ENCODE measurements around the gene DPP10. TPM values are rescaled to one million over a fixed set of nuclear protein-coding genes. Genes with fewer than 3 reads are reported as not detected.

DPP10 gene
- total and polyA plus RNA-seq, 5 experiments from 2014 or later, result not detected

GRCh38 chr2:115782286-115782685 lies 1339.8 kb downstream of the DPP10 start:
- POLR2A ChIA-PET, result no interaction called here
- Mint-ChIP-seq H3K36me3 (no peaks in the 10 kb centered on the region), H3K27ac (no peak overlapping the region), H3K4me1 (no peaks in the 10 kb centered on the region), H3K4me3 (no peak overlapping the region), H3K9me3 (peaks cover 0 to 33% (median 11%) of the 10 kb centered on the region in 9 donors), H3K27me3 (no peaks in the 10 kb centered on the region)
- ATAC-seq, result no peak
- no peak for DNase-seq

GRCh38 chr2:115796078-115796477 lies 1353.6 kb downstream of the DPP10 start:
- H3K27ac Mint-ChIP-seq, result no peak overlapping the region
- no peaks in the 10 kb centered on the region for H3K36me3 Mint-ChIP-seq
- H3K4me1 Mint-ChIP-seq, result no peaks in the 10 kb centered on the region
- no peak overlapping the region for H3K4me3 Mint-ChIP-seq
- peaks cover 0 to 33% (median 6%) of the 10 kb centered on the region in 9 donors for H3K9me3 Mint-ChIP-seq
- no peaks in the 10 kb centered on the region for H3K27me3 Mint-ChIP-seq
- POLR2A ChIA-PET, result no interaction called here
- DNase-seq, result no peak
- ATAC-seq, result no peak

GRCh38 chr2:115807276-115807675 lies 1364.8 kb downstream of the DPP10 start:
- peaks cover 0 to 3% (median 0%) of the 10 kb centered on the region in 3 donors for H3K36me3 Mint-ChIP-seq
- no peak for DNase-seq
- H3K4me1 Mint-ChIP-seq, result no peaks in the 10 kb centered on the region
- ATAC-seq, result no peak
- POLR2A ChIA-PET, result no interaction called here
- no peak overlapping the region for H3K4me3 Mint-ChIP-seq
- no peak overlapping the region for H3K27ac Mint-ChIP-seq
- H3K27me3 Mint-ChIP-seq, result no peaks in the 10 kb centered on the region
- H3K9me3 Mint-ChIP-seq, result peaks cover 3 to 32% (median 13%) of the 10 kb centered on the region in 9 donors

GRCh38 chr2:115825912-115826311 lies 1383.5 kb downstream of the DPP10 start:
- H3K4me1 Mint-ChIP-seq, result no peaks in the 10 kb centered on the region
- DNase-seq (no peak), ATAC-seq (no peak)
- H3K27me3 Mint-ChIP-seq, result no peaks in the 10 kb centered on the region
- H3K4me3 Mint-ChIP-seq, result no peak overlapping the region
- H3K9me3 Mint-ChIP-seq, result peaks cover 0 to 18% (median 4%) of the 10 kb centered on the region in 9 donors
- no peak overlapping the region for H3K27ac Mint-ChIP-seq
- peaks cover 0 to 5% (median 0%) of the 10 kb centered on the region in 3 donors for H3K36me3 Mint-ChIP-seq
- POLR2A ChIA-PET, result no interaction called here

GRCh38 chr2:115833196-115833595 lies 1390.8 kb downstream of the DPP10 start:
- Mint-ChIP-seq H3K27me3 (no peaks in the 10 kb centered on the region), H3K27ac (no peak overlapping the region), H3K4me1 (no peaks in the 10 kb centered on the region), H3K36me3 (peaks cover 0 to 9% (median 0%) of the 10 kb centered on the region in 3 donors), H3K9me3 (peaks cover 0 to 14% (median 7%) of the 10 kb centered on the region in 9 donors), H3K4me3 (no peak overlapping the region)
- no peak for DNase-seq
- POLR2A ChIA-PET, result no interaction called here
- no peak for ATAC-seq

- Mint-ChIP-seq H3K4me1 (no peaks in the 10 kb centered on the region), H3K27me3 (no peaks in the 10 kb centered on the region), H3K9me3 (peaks cover 0 to 10% (median 4%) of the 10 kb centered on the region in 9 donors), H3K4me3 (no peak overlapping the region), H3K27ac (no peak overlapping the region), H3K36me3 (no peaks in the 10 kb centered on the region)
- POLR2A ChIA-PET, result no interaction called here
- ATAC-seq (no peak), DNase-seq (no peak)
Observed at GRCh38 chr2:115838539-115838938, 1396.1 kb downstream of the DPP10 start.

GRCh38 chr2:115842306-115842705 lies 1399.9 kb downstream of the DPP10 start:
- peaks cover 0 to 16% (median 6%) of the 10 kb centered on the region in 9 donors for H3K9me3 Mint-ChIP-seq
- no peak for DNase-seq
- no peaks in the 10 kb centered on the region for H3K27me3 Mint-ChIP-seq
- H3K4me1 Mint-ChIP-seq, result no peaks in the 10 kb centered on the region
- POLR2A ChIA-PET, result no interaction called here
- H3K36me3 Mint-ChIP-seq, result no peaks in the 10 kb centered on the region
- no peak for ATAC-seq
- no peak overlapping the region for H3K4me3 Mint-ChIP-seq
- H3K27ac Mint-ChIP-seq, result no peak overlapping the region

- POLR2A ChIA-PET, result no interaction called here
- Mint-ChIP-seq H3K36me3 (no peaks in the 10 kb centered on the region), H3K4me1 (no peaks in the 10 kb centered on the region), H3K27ac (no peak overlapping the region), H3K27me3 (no peaks in the 10 kb centered on the region), H3K4me3 (no peak overlapping the region), H3K9me3 (peaks cover 0 to 35% (median 17%) of the 10 kb centered on the region in 9 donors)
- ATAC-seq (no peak), DNase-seq (no peak)
Observed at GRCh38 chr2:115848192-115848591, 1405.8 kb downstream of the DPP10 start.

- DNase-seq (no peak), ATAC-seq (no peak)
- no peaks in the 10 kb centered on the region for H3K27me3 Mint-ChIP-seq
- no peak overlapping the region for H3K4me3 Mint-ChIP-seq
- H3K9me3 Mint-ChIP-seq, result peaks cover 4 to 35% (median 8%) of the 10 kb centered on the region in 9 donors
- H3K4me1 Mint-ChIP-seq, result no peaks in the 10 kb centered on the region
- H3K36me3 Mint-ChIP-seq, result no peaks in the 10 kb centered on the region
- POLR2A ChIA-PET, result no interaction called here
- H3K27ac Mint-ChIP-seq, result no peak overlapping the region
Observed at GRCh38 chr2:115867024-115867423, 1424.6 kb downstream of the DPP10 start.

GRCh38 chr2:115874427-115874826 lies 1432.0 kb downstream of the DPP10 start:
- Mint-ChIP-seq H3K36me3 (peaks cover 0 to 3% (median 0%) of the 10 kb centered on the region in 3 donors), H3K27me3 (no peaks in the 10 kb centered on the region), H3K27ac (no peak overlapping the region), H3K4me1 (no peaks in the 10 kb centered on the region), H3K9me3 (peaks cover 0 to 25% (median 10%) of the 10 kb centered on the region in 9 donors), H3K4me3 (no peak overlapping the region)
- POLR2A ChIA-PET, result no interaction called here
- no peak for ATAC-seq
- DNase-seq, result no peak

- DNase-seq (no peak), ATAC-seq (no peak)
- peak overlapping the region in 1 of 10 donors; percentile 68 for H3K27ac Mint-ChIP-seq
- H3K4me3 Mint-ChIP-seq, result no peak overlapping the region
- H3K36me3 Mint-ChIP-seq, result no peaks in the 10 kb centered on the region
- H3K27me3 Mint-ChIP-seq, result no peaks in the 10 kb centered on the region
- H3K4me1 Mint-ChIP-seq, result no peaks in the 10 kb centered on the region
- H3K9me3 Mint-ChIP-seq, result peaks cover 5 to 25% (median 15%) of the 10 kb centered on the region in 9 donors
- POLR2A ChIA-PET, result no interaction called here
Observed at GRCh38 chr2:115880558-115880957, 1438.1 kb downstream of the DPP10 start.

- ATAC-seq (no peak), DNase-seq (no peak)
- Mint-ChIP-seq H3K36me3 (peaks cover 0 to 14% (median 0%) of the 10 kb centered on the region in 3 donors), H3K27ac (no peak overlapping the region), H3K4me3 (no peak overlapping the region), H3K9me3 (peaks cover 8 to 46% (median 20%) of the 10 kb centered on the region in 9 donors), H3K4me1 (no peaks in the 10 kb centered on the region), H3K27me3 (no peaks in the 10 kb centered on the region)
- POLR2A ChIA-PET, result no interaction called here
Observed at GRCh38 chr2:115887209-115887776, 1444.9 kb downstream of the DPP10 start.

Measured in naive thymus-derived CD8-positive, alpha-beta T cell (primary cell).